NB4 (cell line): ENCODE measurements around the gene MAP3K14.

Experiments
- DNase-seq: peaks from one replicate; pipeline ENCODE4 v3.0.0; 2010; ENCODE audit warnings: low read depth
- H3K4me3 ChIP-seq: one replicate; pipeline ENCODE4 v1.5.1; 2011; ENCODE audit warnings: mild to moderate bottlenecking, low read depth, low read length, moderate library complexity
- CTCF ChIP-seq: IDR thresholded peaks from one replicate; pipeline ENCODE4 v1.5.1; 2012; ENCODE audit warnings: low read depth, low read length
- MYC ChIP-seq: IDR thresholded peaks from 2 replicates; pipeline ENCODE4 v1.6.1; 2011; ENCODE audit warnings: low read depth, low read length
- POLR2A ChIP-seq: IDR thresholded peaks from 2 replicates; pipeline ENCODE4 v1.6.1; 2011; ENCODE audit warnings: mild to moderate bottlenecking; ENCODE audit not compliant: insufficient read length; ENCODE audit errors: extremely low read depth
- TF ChIP-seq, protein P1 (sequence below): IDR thresholded peaks from 2 replicates; pipeline ENCODE4 v1.6.1; 2011; ENCODE audit warnings: low read depth, low read length

Gene MAP3K14

GRCh38 chr17:45267436-45268055, 49.3 kb downstream of the MAP3K14 start:
- TF ChIP-seq MYC: no peak
- no peak for TF ChIP-seq CTCF
- TF ChIP-seq, protein P1, sequence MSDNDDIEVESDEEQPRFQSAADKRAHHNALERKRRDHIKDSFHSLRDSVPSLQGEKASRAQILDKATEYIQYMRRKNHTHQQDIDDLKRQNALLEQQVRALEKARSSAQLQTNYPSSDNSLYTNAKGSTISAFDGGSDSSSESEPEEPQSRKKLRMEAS: no peak
- no peak for TF ChIP-seq POLR2A
- DNase-seq: no peak
- H3K4me3 ChIP-seq: no peak overlapping the region

GRCh38 chr17:45266372-45266926, 50.4 kb downstream of the MAP3K14 start:
- no peak overlapping the region for H3K4me3 ChIP-seq
- no peak for DNase-seq
- TF ChIP-seq MYC: no peak
- no peak for TF ChIP-seq CTCF
- no peak for TF ChIP-seq POLR2A
- TF ChIP-seq, protein P1: no peak

DNA sequence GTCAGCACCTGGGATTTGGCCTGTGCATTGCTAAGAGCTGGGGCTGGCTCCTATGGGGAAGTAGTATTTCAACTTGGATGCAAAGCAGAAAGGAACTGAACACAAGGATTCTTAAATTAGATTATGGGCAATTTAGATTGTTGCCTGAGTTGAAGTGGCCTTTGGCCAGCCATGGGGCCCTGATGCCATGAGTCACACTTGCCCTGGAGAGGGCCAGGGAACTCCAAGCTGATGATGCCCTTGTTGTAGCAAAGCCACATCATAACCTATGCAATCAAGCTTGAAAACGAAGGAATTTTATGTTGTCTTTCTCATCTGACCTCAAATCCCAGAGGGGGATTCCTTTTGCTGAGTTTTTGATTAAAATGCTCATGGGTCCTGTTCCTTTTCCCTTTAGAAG, 51.0 kb downstream of the MAP3K14 start:
- no peak for TF ChIP-seq MYC
- TF ChIP-seq, protein P1: no peak
- TF ChIP-seq POLR2A: no peak
- no peak for TF ChIP-seq CTCF
- no peak for DNase-seq
- H3K4me3 ChIP-seq: no peak overlapping the region

DNA sequence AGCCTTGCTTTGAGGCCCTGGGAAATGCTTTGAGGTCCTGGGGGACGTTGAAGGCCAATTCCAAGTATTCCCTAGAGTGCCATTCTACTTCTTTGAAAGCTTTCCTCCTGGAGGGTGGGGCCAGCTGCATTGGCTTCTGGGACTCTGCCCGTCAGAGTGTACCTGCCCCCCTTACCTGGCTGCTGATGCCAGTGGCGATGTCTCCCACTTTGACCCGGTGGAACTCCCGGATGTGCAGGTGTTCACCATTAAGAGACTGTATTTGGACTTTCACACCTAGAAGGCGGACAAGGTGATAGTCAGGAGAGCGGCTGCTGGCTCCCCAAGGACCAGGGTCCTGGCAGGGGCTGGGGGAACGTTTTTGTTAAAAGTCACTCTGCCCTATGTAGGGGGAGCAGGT, 51.8 kb downstream of the MAP3K14 start:
- no peak for DNase-seq
- no peak overlapping the region for H3K4me3 ChIP-seq
- TF ChIP-seq MYC (no peak), POLR2A (no peak), CTCF (no peak)
- TF ChIP-seq, protein P1: no peak

DNA sequence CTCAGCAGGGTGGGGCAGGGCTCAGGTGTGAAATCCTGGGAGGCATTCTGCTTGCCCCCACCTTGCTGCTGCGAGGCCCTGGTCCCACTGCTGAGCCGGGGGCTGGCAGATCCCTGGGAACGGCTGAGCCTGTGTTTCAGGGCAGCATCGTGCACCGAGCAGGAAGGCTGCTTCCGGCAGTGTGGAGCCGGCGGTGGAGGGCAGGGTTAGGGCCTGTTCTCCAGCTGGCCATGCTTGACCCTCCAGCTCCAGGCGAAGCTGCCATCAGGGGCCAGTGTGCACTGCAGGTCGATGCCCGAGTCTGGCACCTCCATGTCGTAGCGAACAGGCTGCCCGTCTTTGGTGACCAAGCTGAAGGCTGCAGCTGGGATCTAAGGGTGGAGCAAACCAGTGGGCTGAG, 52.4 kb downstream of the MAP3K14 start:
- no peak overlapping the region for H3K4me3 ChIP-seq
- no peak for DNase-seq
- TF ChIP-seq CTCF (no peak), POLR2A (no peak), MYC (no peak)
- TF ChIP-seq, protein P1: no peak
